Adrenal gland (tissue), 5 donors: Measurements from ENCODE around the gene DENND5B.

Source experiments
- CTCF ChIP-seq, 6 experiments: fragments of 450-650 bp in 4 of 6; fragments of 200-600 bp in 2 of 6; sonication (generic) in 1 of 6; IDR thresholded peaks; 1 replicate in 5 of 6; 2 replicates in 1 of 6; pipeline versions ENCODE4 v1.5.1 to v1.8.0; 2016 to 2021; ENCODE audit warnings: antibody characterized with exemption in 6 of 6, mild to moderate bottlenecking in 2 of 6, moderate library complexity in 1 of 6
- POLR2A ChIP-seq, 2 donors: fragments of 450-650 bp; IDR thresholded peaks; one replicate each; pipeline ENCODE4 v1.6.1; 2017; ENCODE audit warnings: antibody characterized with exemption in 2 of 2, mild to moderate bottlenecking in 2 of 2, moderate library complexity in 1 of 2
- donor health status: DM: no; HTN: no; CAD: no.

DNA sequence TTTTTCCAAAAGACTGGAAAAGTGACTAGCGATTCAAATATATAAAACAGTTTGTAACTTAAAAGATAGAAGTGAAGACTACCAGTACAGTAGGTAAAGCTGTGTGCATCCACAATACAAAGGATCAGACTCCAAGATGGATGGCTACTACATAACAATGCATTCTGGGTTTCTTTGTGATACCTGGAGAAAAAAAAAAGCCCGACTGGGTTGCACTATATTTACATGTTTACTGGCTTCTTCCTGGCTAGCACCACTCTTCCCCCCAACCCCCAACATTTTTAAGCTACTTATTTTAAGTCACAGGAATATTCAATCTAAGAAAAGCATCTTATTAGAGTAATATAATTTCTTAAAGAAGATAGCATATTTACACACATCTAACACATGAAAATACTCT, 203.9 kb downstream of the DENND5B start:
- TF ChIP-seq POLR2A (IDR thresholded peaks at IDR 0.05) (no peak), CTCF (IDR thresholded peaks at IDR 0.05) (no peak)
